AG10803 (cell line): ENCODE results near the gene FCN2.

ENCODE experiments used
- DNase-seq: peaks from one replicate; pipeline ENCODE4 v3.0.0; 2010; ENCODE audit warnings: low read depth
- H3K4me3 ChIP-seq: 2 replicates; pipeline ENCODE4 v1.5.1; 2011; ENCODE audit warnings: mild to moderate bottlenecking, low read length, control low read depth
- CTCF ChIP-seq: conservative IDR thresholded peaks from 2 replicates; pipeline ENCODE4 v1.5.1; 2011; ENCODE audit warnings: mild to moderate bottlenecking, low read length, control low read depth, inconsistent platforms

FCN2 gene

GRCh38 chr9:134885001-134885678, 4.5 kb downstream of the FCN2 start:
- TF ChIP-seq CTCF, result no peak
- no peak for DNase-seq
- H3K4me3 ChIP-seq, result no peak overlapping the region

- DNase-seq, result no peak
- no peak overlapping the region for H3K4me3 ChIP-seq
- no peak for TF ChIP-seq CTCF
Observed at GRCh38 chr9:134885679-134886412, 5.2 kb downstream of the FCN2 start.

- no peak for DNase-seq
- no peak overlapping the region for H3K4me3 ChIP-seq
- TF ChIP-seq CTCF, result no peak
Observed at GRCh38 chr9:134886413-134886913, 5.9 kb downstream of the FCN2 start.

GRCh38 chr9:134887219-134887618, 6.6 kb downstream of the FCN2 start:
- TF ChIP-seq CTCF, result no peak
- DNase-seq, result no peak
- H3K4me3 ChIP-seq, result no peak overlapping the region

GRCh38 chr9:134887686-134888602, 7.3 kb downstream of the FCN2 start:
- no peak overlapping the region for H3K4me3 ChIP-seq
- no peak for TF ChIP-seq CTCF
- no peak for DNase-seq

- no peak overlapping the region for H3K4me3 ChIP-seq
- TF ChIP-seq CTCF, result no peak
- no peak for DNase-seq
Observed at GRCh38 chr9:134888603-134889190, 8.1 kb downstream of the FCN2 start.
